HCT116 (cell line): ENCODE measurements around the gene OVOL2. TPM values are rescaled to one million over a fixed set of nuclear protein-coding genes. Genes with fewer than 3 reads are reported as not detected.

Experiments
- ATAC-seq: fragments of 200-7000 bp; cut with Tn5 transposase; 2 replicates; pipeline ENCODE4 v1.9.1; 2020; ENCODE audit warnings: mild to moderate bottlenecking, moderate library complexity
- BruUV-seq: library from RNA; stranded (reverse); fragments of 400-500 nt; replicated peaks from 2 replicates; lab custom pipeline; 2021; lab: Mats Ljungman, UMichigan
- CTCF ChIA-PET: fragments of 300-600 bp; sonication (Branson Sonifier 250); formaldehyde crosslinking; loops from one replicate; lab custom pipeline; 2021; ENCODE audit warnings: antibody characterized with exemption; lab: Charles Lee
- POLR2A ChIA-PET: fragments of 300-600, 350-600 bp; sonication (Branson Sonifier 250); formaldehyde crosslinking; loops from one replicate; lab custom pipeline; 2021; ENCODE audit warnings: antibody characterized with exemption; lab: Charles Lee
- RAD21 ChIA-PET, 2 experiments: fragments of 300-600 bp; sonication (Branson Sonifier 250); formaldehyde crosslinking; loops; one replicate each; lab custom pipeline; 2023; ENCODE audit warnings: low total read pairs in 2 of 2; ENCODE audit not compliant: uncharacterized antibody in 2 of 2, unreplicated experiment in 2 of 2, low non-redundant PET in 1 of 2; lab: Charles Lee
- DNase-seq: peaks from one replicate; pipeline ENCODE4 v3.0.0-alpha.2; 2010; ENCODE audit warnings: low read depth, low spot score
- H2AFZ ChIP-seq: fragments of 200-600 bp; shearing (Covaris generic), sonication (generic); 2 replicates; pipeline ENCODE4 v1.6.1; 2017; ENCODE audit warnings: low read depth, mixed run types, mixed read lengths, antibody characterized with exemption, low read length; ENCODE audit not compliant: poor library complexity, severe bottlenecking
- H3K27ac ChIP-seq: 2 replicates; pipeline ENCODE4 v1.5.1; 2012; ENCODE audit warnings: low read depth, low read length
- H3K27me3 ChIP-seq: fragments of 200-600 bp; sonication (generic); 2 replicates; pipeline ENCODE4 v1.6.1; 2016; ENCODE audit warnings: mixed run types, low read length, mixed read lengths; ENCODE audit not compliant: insufficient read depth
- H3K36me3 ChIP-seq, 2 experiments: fragments of 200-500 bp in 1 of 2; fragments of 200-600 bp in 1 of 2; sonication (Bioruptor generic) in 1 of 2; sonication (generic) in 1 of 2; 2 replicates each; pipeline versions ENCODE4 v1.5.1 to v1.6.1; 2014 to 2016; ENCODE audit warnings: low read length in 2 of 2, inconsistent platforms in 1 of 2, mixed read lengths in 1 of 2, mixed run types in 1 of 2; ENCODE audit not compliant: insufficient read depth in 2 of 2, control insufficient read depth in 1 of 2
- H3K4me1 ChIP-seq, 2 experiments: fragments of 200-600 bp in 1 of 2; sonication (generic) in 1 of 2; 2 replicates each; pipeline versions ENCODE4 v1.5.1 to v1.6.1; 2012 to 2017; ENCODE audit warnings: low read length in 2 of 2, inconsistent platforms in 1 of 2, mild to moderate bottlenecking in 1 of 2, mixed read lengths in 1 of 2, mixed run types in 1 of 2, moderate library complexity in 1 of 2; ENCODE audit not compliant: insufficient read depth in 2 of 2, control insufficient read depth in 1 of 2
- H3K4me2 ChIP-seq: fragments of 200-600 bp; sonication (generic); 2 replicates; pipeline ENCODE4 v1.6.1; 2017; ENCODE audit warnings: mixed run types, low read length, mixed read lengths
- H3K4me3 ChIP-seq, 2 experiments: fragments of 200-600 bp in 1 of 2; sonication (generic) in 1 of 2; replicated peaks in 1 of 2; 2 replicates each; pipeline ENCODE4 v1.5.1; 2011 to 2016; ENCODE audit warnings: low read length in 2 of 2, control low read depth in 1 of 2, low read depth in 1 of 2, mild to moderate bottlenecking in 1 of 2, mixed read lengths in 1 of 2, mixed run types in 1 of 2
- H3K79me2 ChIP-seq: fragments of 200-600 bp; sonication (generic); 2 replicates; pipeline ENCODE4 v1.6.1; 2017; ENCODE audit warnings: mild to moderate bottlenecking, mixed run types, low read length, moderate library complexity, mixed read lengths; ENCODE audit not compliant: insufficient read depth
- H3K9ac ChIP-seq: fragments of 200-600 bp; sonication (generic); 2 replicates; pipeline ENCODE4 v1.6.1; 2016; ENCODE audit warnings: low read length, mixed read lengths
- H3K9me2 ChIP-seq: fragments of 200-600 bp; sonication (generic), shearing (Covaris generic); 2 replicates; pipeline ENCODE4 v1.6.1; 2017; ENCODE audit warnings: mixed run types, mild to moderate bottlenecking, moderate library complexity; ENCODE audit not compliant: insufficient read depth
- H3K9me3 ChIP-seq, 2 experiments: fragments of 200-500 bp in 1 of 2; fragments of 200-600 bp in 1 of 2; sonication (Bioruptor generic) in 1 of 2; sonication (generic) in 1 of 2; 2 replicates each; pipeline ENCODE4 v1.6.1; 2014 to 2017; ENCODE audit warnings: low read length in 2 of 2, mixed read lengths in 2 of 2, inconsistent platforms in 1 of 2, low read depth in 1 of 2, mild to moderate bottlenecking in 1 of 2, mixed run types in 1 of 2, moderate library complexity in 1 of 2; ENCODE audit not compliant: control insufficient read depth in 1 of 2, insufficient read depth in 1 of 2
- H4K20me1 ChIP-seq: fragments of 200-600 bp; sonication (generic), shearing (Covaris generic); 2 replicates; pipeline ENCODE4 v1.6.1; 2017; ENCODE audit warnings: mixed run types, mild to moderate bottlenecking, moderate library complexity; ENCODE audit not compliant: insufficient read depth
- CEBPB ChIP-seq: IDR thresholded peaks from 2 replicates; pipeline ENCODE4 v1.6.1; 2012; ENCODE audit warnings: low read depth
- ELF1 ChIP-seq: IDR thresholded peaks from 2 replicates; pipeline ENCODE4 v1.6.1; 2012; ENCODE audit warnings: low read depth, borderline replicate concordance
- FOSL1 ChIP-seq: IDR thresholded peaks from 2 replicates; pipeline ENCODE4 v1.6.1; 2012; ENCODE audit warnings: low read depth
- POLR2AphosphoS5 ChIP-seq: IDR thresholded peaks from 2 replicates; pipeline ENCODE4 v1.6.1; 2011; ENCODE audit warnings: mild to moderate bottlenecking, low read depth, low read length, moderate library complexity
- RAD21 ChIP-seq: IDR thresholded peaks from 2 replicates; pipeline ENCODE4 v1.6.1; 2012; ENCODE audit warnings: low read depth, mild to moderate bottlenecking
- REST ChIP-seq: IDR thresholded peaks from 2 replicates; pipeline ENCODE4 v1.6.1; 2012; ENCODE audit warnings: low read depth
- SIN3A ChIP-seq: IDR thresholded peaks from 2 replicates; pipeline ENCODE4 v1.6.1; 2012; ENCODE audit warnings: low read depth
- YY1 ChIP-seq: IDR thresholded peaks from 2 replicates; pipeline ENCODE4 v1.6.1; 2011; ENCODE audit warnings: low read length, low read depth, moderate library complexity, mild to moderate bottlenecking; ENCODE audit not compliant: insufficient replicate concordance; ENCODE audit errors: extremely low read depth
- ZNF274 ChIP-seq: fragments of 200-500 bp; sonication (Bioruptor generic); IDR thresholded peaks from 2 replicates; pipeline ENCODE4 v1.6.1; 2014; ENCODE audit warnings: mild to moderate bottlenecking, low read depth, low read length, inconsistent platforms
- intact Hi-C: fragments of 100-400 bp; cut with micrococcal nuclease; formaldehyde crosslinking; loops from 2 replicates; pipeline ENCODE4 v1.10.0; 2022
- total RNA-seq: library from RNA; stranded (reverse); gene quantifications from one replicate; pipeline ENCODE4 v1.2.1, GENCODE V29; 2021; ENCODE audit not compliant: unreplicated experiment
- TF ChIP-seq, protein P1 (sequence below): IDR thresholded peaks from 2 replicates; pipeline ENCODE4 v1.6.1; 2012
- TF ChIP-seq, protein P2 (sequence below), 3 experiments: fragments of 200-600 bp in 1 of 3; sonication (generic) in 1 of 3; IDR thresholded peaks in 2 of 3; conservative IDR thresholded peaks in 1 of 3; 2 replicates each; pipeline ENCODE4 v1.5.1; 2012 to 2017; ENCODE audit warnings: low read depth in 2 of 3, low read length in 2 of 3, antibody characterized with exemption in 1 of 3, borderline replicate concordance in 1 of 3, control low read depth in 1 of 3, mild to moderate bottlenecking in 1 of 3, mixed read lengths in 1 of 3, mixed run types in 1 of 3, moderate library complexity in 1 of 3; ENCODE audit not compliant: insufficient read depth in 1 of 3

The OVOL2 gene
- total RNA-seq, 1 experiment from 2014 or later, result 0.86 TPM

DNA sequence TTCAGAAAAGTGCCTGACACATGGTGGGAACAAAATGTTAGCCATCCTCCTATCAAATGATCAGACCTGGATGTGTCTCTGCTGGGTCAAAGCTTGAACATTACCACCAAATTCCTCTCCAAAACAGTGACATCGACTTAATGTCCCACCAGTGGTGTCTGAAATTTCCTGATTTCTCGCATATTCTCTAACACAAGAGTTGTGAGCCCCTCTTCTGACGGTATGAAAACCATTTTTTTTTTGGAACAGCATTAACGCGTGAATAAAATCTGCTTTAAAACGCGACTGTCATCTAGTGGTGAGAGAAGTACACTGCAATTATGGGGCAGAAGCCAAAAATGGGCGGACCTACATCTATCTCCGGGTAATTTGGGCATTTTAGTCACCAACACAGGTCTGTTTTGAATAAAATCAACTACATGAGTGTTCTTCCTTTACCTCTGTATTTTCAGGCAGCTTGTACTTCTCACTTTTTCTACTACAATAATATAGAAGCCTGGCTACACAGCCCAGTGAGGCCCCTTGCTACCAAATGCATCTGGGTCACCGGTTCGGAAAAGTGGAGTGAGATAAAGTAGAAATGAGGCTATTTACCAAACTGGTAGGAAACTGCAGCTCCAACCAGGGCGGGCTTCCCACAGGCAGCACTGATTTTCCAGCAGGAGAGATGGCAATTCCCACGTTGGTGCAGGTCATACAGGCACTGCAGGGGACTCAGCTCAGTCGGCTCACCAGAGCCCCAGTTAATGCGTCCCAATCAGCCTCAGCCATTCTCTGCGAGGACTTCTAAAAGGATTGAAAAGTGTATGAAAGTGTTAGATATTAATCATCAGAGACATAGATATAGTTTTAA lies 61.5 kb downstream of the OVOL2 start:
- Histone ChIP-seq H3K27ac (no peak overlapping the region), H3K79me2 (no peaks in the 10 kb centered on the region), H3K27me3 (no peaks in the 10 kb centered on the region), H3K9ac (no peak overlapping the region), H3K9me2 (no peaks in the 10 kb centered on the region), H4K20me1 (no peaks in the 10 kb centered on the region), H3K4me2 (peak overlapping the region; percentile 20; the same call in 1 of the 2 replicates), H2AFZ (peak overlapping the region; percentile 80), H3K4me1 (peaks cover 0 to 6% of the 10 kb centered on the region in 2 experiments; a peak in 2 of 4 replicates), H3K4me3 (no peak overlapping the region), H3K9me3 (no peaks in the 10 kb centered on the region)
- ChIA-PET CTCF (interaction anchor here (0.7 kb wide), 1 partner anchor 358 kb away, joined by 3 read pairs; no protein-coding TSS in a partner anchor), RAD21 (no interaction called here)
- BruUV-seq, result no TSS peak
- DNase-seq (peak; percentile 26), ATAC-seq (peak; percentile 76)
- intact Hi-C loops, result loop anchor here (1.0 to 10.0 kb wide), 4 partner anchors 279 to 491 kb away; partner anchors contain the start of gene BFSP1
- TF ChIP-seq SIN3A (no peak), FOSL1 (no peak), ZNF274 (no peak), ELF1 (no peak), POLR2AphosphoS5 (no peak), YY1 (no peak), CEBPB (no peak), REST (no peak), RAD21 (peak; percentile 85)
- TF ChIP-seq, protein P1, sequence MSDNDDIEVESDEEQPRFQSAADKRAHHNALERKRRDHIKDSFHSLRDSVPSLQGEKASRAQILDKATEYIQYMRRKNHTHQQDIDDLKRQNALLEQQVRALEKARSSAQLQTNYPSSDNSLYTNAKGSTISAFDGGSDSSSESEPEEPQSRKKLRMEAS, result no peak
- TF ChIP-seq, protein P2, sequence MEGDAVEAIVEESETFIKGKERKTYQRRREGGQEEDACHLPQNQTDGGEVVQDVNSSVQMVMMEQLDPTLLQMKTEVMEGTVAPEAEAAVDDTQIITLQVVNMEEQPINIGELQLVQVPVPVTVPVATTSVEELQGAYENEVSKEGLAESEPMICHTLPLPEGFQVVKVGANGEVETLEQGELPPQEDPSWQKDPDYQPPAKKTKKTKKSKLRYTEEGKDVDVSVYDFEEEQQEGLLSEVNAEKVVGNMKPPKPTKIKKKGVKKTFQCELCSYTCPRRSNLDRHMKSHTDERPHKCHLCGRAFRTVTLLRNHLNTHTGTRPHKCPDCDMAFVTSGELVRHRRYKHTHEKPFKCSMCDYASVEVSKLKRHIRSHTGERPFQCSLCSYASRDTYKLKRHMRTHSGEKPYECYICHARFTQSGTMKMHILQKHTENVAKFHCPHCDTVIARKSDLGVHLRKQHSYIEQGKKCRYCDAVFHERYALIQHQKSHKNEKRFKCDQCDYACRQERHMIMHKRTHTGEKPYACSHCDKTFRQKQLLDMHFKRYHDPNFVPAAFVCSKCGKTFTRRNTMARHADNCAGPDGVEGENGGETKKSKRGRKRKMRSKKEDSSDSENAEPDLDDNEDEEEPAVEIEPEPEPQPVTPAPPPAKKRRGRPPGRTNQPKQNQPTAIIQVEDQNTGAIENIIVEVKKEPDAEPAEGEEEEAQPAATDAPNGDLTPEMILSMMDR (IDR thresholded peaks at IDR 0.05 in 2 of 3, conservative IDR thresholded peaks at IDR 0.05 in 1 of 3; ENCODE audit: borderline replicate concordance in 1 of 3, insufficient read depth in 1 of 3, low read depth in 2 of 3, low read length in 2 of 3), result peak; percentile 81 to 96 (median 92)
- TF ChIP-seq, all 23 proteins: peak for 2
- POLR2A ChIA-PET, result no interaction called here
- H3K36me3 ChIP-seq, result no peaks in the 10 kb centered on the region
